ENCODE measurements around the gene SLC35F1. TPM values are rescaled to one million over a fixed set of nuclear protein-coding genes. Genes with fewer than 3 reads are reported as not detected.

The SLC35F1 gene
- total RNA-seq, 1 experiment from 2014 or later: 0.05 TPM

- Histone ChIP-seq H3K4me3 (no peak overlapping the region), H3K27me3 (replicated peaks) (no peaks in the 10 kb centered on the region), H3K36me3 (no peaks in the 10 kb centered on the region), H3K9me3 (replicated peaks) (no peaks in the 10 kb centered on the region), H3K4me1 (replicated peaks) (no peaks in the 10 kb centered on the region), H3K27ac (no peak overlapping the region)
- DNase-seq (ENCODE audit: low read depth in 1 of 2, low spot score in 2 of 2): no peak
Measured at GRCh38 chr6:118083711-118084110, 176.6 kb downstream of the SLC35F1 start.

GRCh38 chr6:118085665-118086064 is 178.6 kb downstream of the SLC35F1 start:
- H3K4me3 ChIP-seq: no peak overlapping the region
- no peaks in the 10 kb centered on the region for H3K9me3 ChIP-seq (replicated peaks)
- H3K27ac ChIP-seq: no peak overlapping the region
- H3K36me3 ChIP-seq: no peaks in the 10 kb centered on the region
- DNase-seq (ENCODE audit: low read depth in 1 of 2, low spot score in 2 of 2): no peak
- no peaks in the 10 kb centered on the region for H3K27me3 ChIP-seq (replicated peaks)
- no peaks in the 10 kb centered on the region for H3K4me1 ChIP-seq (replicated peaks)

- Histone ChIP-seq H3K4me1 (replicated peaks) (no peaks in the 10 kb centered on the region), H3K36me3 (no peaks in the 10 kb centered on the region), H3K9me3 (replicated peaks) (no peaks in the 10 kb centered on the region), H3K4me3 (no peak overlapping the region), H3K27me3 (replicated peaks) (no peaks in the 10 kb centered on the region), H3K27ac (no peak overlapping the region)
- DNase-seq (ENCODE audit: low read depth in 1 of 2, low spot score in 2 of 2): no peak
Measured at GRCh38 chr6:118086159-118086558, 179.1 kb downstream of the SLC35F1 start.

GRCh38 chr6:118092086-118092485 is 185.0 kb downstream of the SLC35F1 start:
- Histone ChIP-seq H3K27me3 (replicated peaks) (no peaks in the 10 kb centered on the region), H3K36me3 (no peaks in the 10 kb centered on the region), H3K4me1 (replicated peaks) (no peaks in the 10 kb centered on the region), H3K4me3 (no peak overlapping the region), H3K27ac (no peak overlapping the region), H3K9me3 (replicated peaks) (no peaks in the 10 kb centered on the region)
- DNase-seq (ENCODE audit: low read depth in 1 of 2, low spot score in 2 of 2): no peak

DNA sequence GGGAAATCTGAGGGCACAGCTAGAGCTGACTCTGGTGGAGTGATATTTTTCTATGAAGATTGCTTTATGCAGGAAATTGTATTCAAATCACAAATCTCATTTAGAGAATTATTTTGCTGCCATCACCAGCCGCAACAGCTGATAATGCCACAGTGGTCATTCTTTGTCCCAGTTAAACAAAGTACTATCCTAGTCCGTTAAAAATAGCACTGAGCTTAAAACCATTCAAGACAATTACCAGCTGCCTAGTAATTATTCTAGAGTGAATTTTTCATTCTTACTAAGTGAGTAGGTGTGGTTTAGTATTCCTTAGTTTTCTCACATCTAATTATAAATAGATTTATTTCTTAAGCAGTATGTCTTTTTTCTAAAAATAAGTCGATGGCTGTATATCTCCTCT is 190.5 kb downstream of the SLC35F1 start:
- Histone ChIP-seq H3K27me3 (replicated peaks) (no peaks in the 10 kb centered on the region), H3K27ac (no peak overlapping the region), H3K36me3 (no peaks in the 10 kb centered on the region), H3K4me1 (replicated peaks) (no peaks in the 10 kb centered on the region), H3K4me3 (no peak overlapping the region), H3K9me3 (replicated peaks) (no peaks in the 10 kb centered on the region)
- DNase-seq (ENCODE audit: low read depth in 1 of 2, low spot score in 2 of 2): no peak

GRCh38 chr6:118100717-118101116 is 193.7 kb downstream of the SLC35F1 start:
- H3K4me3 ChIP-seq: no peak overlapping the region
- DNase-seq (ENCODE audit: low read depth in 1 of 2, low spot score in 2 of 2): no peak
- no peak overlapping the region for H3K27ac ChIP-seq
- no peaks in the 10 kb centered on the region for H3K27me3 ChIP-seq (replicated peaks)
- no peaks in the 10 kb centered on the region for H3K4me1 ChIP-seq (replicated peaks)
- no peaks in the 10 kb centered on the region for H3K36me3 ChIP-seq
- H3K9me3 ChIP-seq (replicated peaks): no peaks in the 10 kb centered on the region

GRCh38 chr6:118101220-118101619 is 194.2 kb downstream of the SLC35F1 start:
- Histone ChIP-seq H3K4me1 (replicated peaks) (no peaks in the 10 kb centered on the region), H3K36me3 (no peaks in the 10 kb centered on the region), H3K27ac (no peak overlapping the region), H3K4me3 (no peak overlapping the region), H3K27me3 (replicated peaks) (no peaks in the 10 kb centered on the region), H3K9me3 (replicated peaks) (no peaks in the 10 kb centered on the region)
- no peak for DNase-seq (ENCODE audit: low read depth in 1 of 2, low spot score in 2 of 2)

DNA sequence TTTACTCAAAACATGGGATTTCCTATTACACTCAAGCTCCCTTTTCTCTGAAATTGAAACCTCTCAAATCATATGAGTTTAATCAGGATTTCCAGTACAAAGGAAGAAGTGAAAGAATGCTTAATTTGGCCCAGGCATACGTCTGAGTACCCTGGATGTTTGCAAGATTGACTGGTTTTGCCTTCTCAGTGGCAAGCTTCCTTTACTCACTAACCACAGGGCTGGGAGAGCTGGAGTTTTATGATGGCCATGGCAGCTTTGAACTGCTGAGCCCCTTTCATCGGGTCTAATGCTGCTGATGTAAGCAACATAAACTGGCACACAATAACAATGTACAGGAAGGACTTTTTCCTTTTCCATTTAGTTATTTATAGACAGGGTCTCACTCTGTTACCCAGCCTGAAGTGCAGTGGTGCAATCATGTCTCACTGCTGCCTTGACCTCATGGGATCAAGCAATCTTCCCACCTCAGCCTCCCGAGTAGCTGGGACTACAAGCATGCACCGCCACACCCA is 194.8 kb downstream of the SLC35F1 start:
- Histone ChIP-seq H3K27me3 (replicated peaks) (no peaks in the 10 kb centered on the region), H3K4me1 (replicated peaks) (no peaks in the 10 kb centered on the region), H3K36me3 (no peaks in the 10 kb centered on the region), H3K27ac (no peak overlapping the region), H3K4me3 (no peak overlapping the region), H3K9me3 (replicated peaks) (no peaks in the 10 kb centered on the region)
- no peak for DNase-seq (ENCODE audit: low read depth in 1 of 2, low spot score in 2 of 2)

DNA sequence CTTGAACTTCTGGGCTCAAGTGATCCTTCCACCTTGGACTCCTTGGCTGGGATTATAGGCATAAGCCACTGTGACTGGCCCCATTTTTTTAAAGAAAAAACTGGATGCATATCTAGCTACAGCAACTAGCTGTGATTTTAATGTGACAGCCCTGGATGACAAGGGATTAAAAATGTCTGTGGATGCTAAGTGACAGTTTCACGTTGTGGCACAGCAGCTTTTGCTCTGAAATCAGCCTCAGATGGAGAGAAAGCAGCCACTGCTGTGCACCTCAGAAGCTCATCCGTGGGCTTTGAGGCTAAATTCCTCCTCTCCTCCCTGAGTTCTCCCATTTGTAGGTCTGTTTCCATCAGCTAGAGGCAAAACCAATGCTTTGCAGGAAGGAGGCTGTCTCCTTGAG is 195.3 kb downstream of the SLC35F1 start:
- Histone ChIP-seq H3K9me3 (replicated peaks) (no peaks in the 10 kb centered on the region), H3K4me3 (no peak overlapping the region), H3K27ac (no peak overlapping the region), H3K4me1 (replicated peaks) (no peaks in the 10 kb centered on the region), H3K36me3 (no peaks in the 10 kb centered on the region), H3K27me3 (replicated peaks) (no peaks in the 10 kb centered on the region)
- DNase-seq (ENCODE audit: low read depth in 1 of 2, low spot score in 2 of 2): no peak

GRCh38 chr6:118103381-118104146 is 196.5 kb downstream of the SLC35F1 start:
- DNase-seq (ENCODE audit: low read depth in 1 of 2, low spot score in 2 of 2): no peak
- Histone ChIP-seq H3K4me1 (replicated peaks) (no peaks in the 10 kb centered on the region), H3K27ac (no peak overlapping the region), H3K4me3 (no peak overlapping the region), H3K9me3 (replicated peaks) (no peaks in the 10 kb centered on the region), H3K27me3 (replicated peaks) (no peaks in the 10 kb centered on the region), H3K36me3 (no peaks in the 10 kb centered on the region)

DNA sequence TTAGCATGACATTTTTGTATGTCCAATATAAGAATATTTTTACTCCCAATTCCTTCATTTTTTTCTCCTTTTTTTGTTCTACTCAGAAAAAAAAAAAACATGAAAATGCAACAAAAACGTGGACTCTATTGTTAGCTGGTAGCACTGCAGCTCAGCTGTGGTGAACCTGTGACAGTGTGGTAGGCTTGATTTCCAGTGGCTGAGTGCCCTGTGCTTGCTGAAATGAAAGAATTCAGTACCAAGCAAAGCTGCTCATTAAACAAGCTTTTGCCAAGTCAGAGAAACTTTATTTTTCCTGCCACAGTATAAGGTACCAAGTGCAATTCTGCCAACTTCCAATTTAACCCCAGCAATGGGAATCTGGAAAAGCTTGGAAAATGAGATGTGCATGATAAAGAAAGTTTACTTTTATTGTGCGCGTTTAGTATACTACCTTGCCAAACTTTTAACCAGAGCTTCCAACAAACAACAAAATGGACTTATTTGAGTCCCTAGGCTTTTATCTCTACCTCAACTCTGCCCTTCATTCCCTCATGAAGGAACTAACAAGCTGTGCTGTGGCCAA is 215.2 kb downstream of the SLC35F1 start:
- DNase-seq (ENCODE audit: low read depth in 1 of 2, low spot score in 2 of 2): no peak
- no peak overlapping the region for H3K27ac ChIP-seq
- no peaks in the 10 kb centered on the region for H3K36me3 ChIP-seq

DNA sequence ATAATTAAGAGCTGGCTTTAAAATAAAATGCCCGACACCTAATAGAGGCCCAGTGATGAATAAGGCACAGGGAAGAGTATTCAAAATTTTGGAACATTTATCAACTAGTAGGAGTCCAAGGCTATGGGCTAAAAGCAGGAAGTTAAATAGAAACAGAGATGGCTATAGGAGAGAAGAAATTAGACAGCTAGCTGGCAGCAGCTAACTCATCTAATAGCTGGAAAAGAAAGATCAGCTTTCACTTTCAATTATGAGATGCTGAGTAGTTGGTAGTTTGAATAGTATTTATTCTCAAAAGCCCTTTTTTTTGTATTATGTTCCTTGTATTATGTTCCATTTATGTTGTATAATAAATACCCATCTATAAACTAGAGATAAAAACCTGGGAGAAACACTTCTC is 215.7 kb downstream of the SLC35F1 start:
- H3K4me1 ChIP-seq (replicated peaks): no peaks in the 10 kb centered on the region

More for the DNA sequence above, 215.2 kb downstream of the SLC35F1 start:
- no peaks in the 10 kb centered on the region; the same call in 1 of the 2 replicates for H3K27me3 ChIP-seq (replicated peaks)
- no peak overlapping the region for H3K4me3 ChIP-seq
- no peaks in the 10 kb centered on the region for H3K4me1 ChIP-seq (replicated peaks)
- H3K9me3 ChIP-seq (replicated peaks): no peaks in the 10 kb centered on the region

DNA sequence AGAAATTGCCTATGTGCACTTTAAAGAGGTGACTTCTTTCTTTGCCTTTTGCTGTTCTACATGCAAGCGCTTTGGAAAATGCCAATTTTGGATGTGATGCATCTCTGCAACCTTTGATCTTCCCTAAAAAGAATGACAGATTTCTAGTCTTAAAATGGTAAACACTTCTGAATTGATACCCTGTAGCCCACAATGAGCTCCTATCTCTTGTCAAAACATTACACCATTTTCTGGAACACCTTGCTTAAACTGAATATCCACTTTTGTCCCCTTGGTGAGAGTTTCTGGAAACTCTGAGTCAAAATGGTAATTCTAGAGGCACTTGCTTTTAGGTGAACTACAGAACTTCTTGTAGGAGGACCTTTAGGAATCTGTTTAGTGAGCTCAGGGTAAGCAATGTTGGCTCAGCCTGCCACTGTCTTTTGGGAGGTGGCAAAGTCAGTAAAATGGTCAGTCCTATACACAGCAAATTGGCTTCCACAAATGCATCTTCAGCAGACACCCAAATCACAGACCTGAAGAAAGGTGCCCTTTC is 216.5 kb downstream of the SLC35F1 start:
- no peaks in the 10 kb centered on the region; the same call in 1 of the 2 replicates for H3K27me3 ChIP-seq (replicated peaks)
- no peaks in the 10 kb centered on the region for H3K36me3 ChIP-seq
- no peaks in the 10 kb centered on the region for H3K9me3 ChIP-seq (replicated peaks)
- no peak for DNase-seq (ENCODE audit: low read depth in 1 of 2, low spot score in 2 of 2)
- no peak overlapping the region for H3K4me3 ChIP-seq
- H3K4me1 ChIP-seq (replicated peaks): no peaks in the 10 kb centered on the region
- no peak overlapping the region for H3K27ac ChIP-seq

More for the DNA sequence above, 215.7 kb downstream of the SLC35F1 start:
- no peaks in the 10 kb centered on the region for H3K36me3 ChIP-seq
- no peak overlapping the region for H3K4me3 ChIP-seq
- no peak for DNase-seq (ENCODE audit: low read depth in 1 of 2, low spot score in 2 of 2)
- no peaks in the 10 kb centered on the region; the same call in 1 of the 2 replicates for H3K27me3 ChIP-seq (replicated peaks)
- no peaks in the 10 kb centered on the region for H3K9me3 ChIP-seq (replicated peaks)
- H3K27ac ChIP-seq: no peak overlapping the region

DNA sequence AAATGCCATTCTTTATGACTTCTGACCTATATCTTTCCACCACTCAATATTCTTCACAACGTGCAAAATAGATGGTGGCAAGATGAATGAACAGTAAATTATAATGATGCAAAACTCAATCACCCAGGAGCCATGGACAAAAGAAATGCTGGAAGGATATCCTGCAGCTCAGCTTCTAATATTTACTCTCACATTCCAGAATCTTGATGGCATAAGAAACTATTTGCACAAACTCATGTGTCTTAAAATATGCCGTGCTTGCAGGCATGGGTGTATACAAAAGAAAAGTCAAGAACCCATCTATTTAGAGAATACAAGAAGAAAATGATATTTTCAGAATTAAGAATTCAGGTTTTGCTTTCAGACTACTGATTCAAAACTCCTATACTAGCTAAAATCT is 217.8 kb downstream of the SLC35F1 start:
- Histone ChIP-seq H3K27me3 (replicated peaks) (no peaks in the 10 kb centered on the region; the same call in 1 of the 2 replicates), H3K36me3 (no peaks in the 10 kb centered on the region), H3K27ac (no peak overlapping the region), H3K4me1 (replicated peaks) (no peaks in the 10 kb centered on the region), H3K4me3 (no peak overlapping the region), H3K9me3 (replicated peaks) (no peaks in the 10 kb centered on the region)
- no peak for DNase-seq (ENCODE audit: low read depth in 1 of 2, low spot score in 2 of 2)
